ENCODE results near the gene CTNNA3.

The CTNNA3 gene

GRCh38 chr10:66782776-66783175, 913.2 kb downstream of the CTNNA3 start:
- Histone ChIP-seq H3K27me3 (ENCODE audit: control insufficient read depth in 1 of 2, insufficient read depth in 2 of 2, low read length in 2 of 2) (no peaks in the 10 kb centered on the region), H3K9me3 (ENCODE audit: control insufficient read depth in 1 of 2, low read length in 2 of 2) (no peaks in the 10 kb centered on the region), H3K9ac (ENCODE audit: low read depth in 1 of 2, low read length in 2 of 2) (no peak overlapping the region), H3K27ac (ENCODE audit: low read depth, low read length) (no peak overlapping the region), H3K36me3 (ENCODE audit: control insufficient read depth in 1 of 2, insufficient read depth in 2 of 2, low read length in 2 of 2) (no peaks in the 10 kb centered on the region), H3K4me3 (ENCODE audit: low read depth in 1 of 2, low read length in 2 of 2) (no peak overlapping the region), H3K4me1 (ENCODE audit: control insufficient read depth in 1 of 2, insufficient read depth in 2 of 2, low read length in 2 of 2) (no peaks in the 10 kb centered on the region)

- Histone ChIP-seq H3K9ac (ENCODE audit: low read depth in 1 of 2, low read length in 2 of 2) (no peak overlapping the region), H3K4me1 (ENCODE audit: control insufficient read depth in 1 of 2, insufficient read depth in 2 of 2, low read length in 2 of 2) (no peaks in the 10 kb centered on the region), H3K9me3 (ENCODE audit: control insufficient read depth in 1 of 2, low read length in 2 of 2) (no peaks in the 10 kb centered on the region), H3K36me3 (ENCODE audit: control insufficient read depth in 1 of 2, insufficient read depth in 2 of 2, low read length in 2 of 2) (no peaks in the 10 kb centered on the region), H3K27me3 (ENCODE audit: control insufficient read depth in 1 of 2, insufficient read depth in 2 of 2, low read length in 2 of 2) (no peaks in the 10 kb centered on the region), H3K4me3 (ENCODE audit: low read depth in 1 of 2, low read length in 2 of 2) (no peak overlapping the region), H3K27ac (ENCODE audit: low read depth, low read length) (no peak overlapping the region)
Measured at GRCh38 chr10:66782144-66782543, 913.9 kb downstream of the CTNNA3 start.

DNA sequence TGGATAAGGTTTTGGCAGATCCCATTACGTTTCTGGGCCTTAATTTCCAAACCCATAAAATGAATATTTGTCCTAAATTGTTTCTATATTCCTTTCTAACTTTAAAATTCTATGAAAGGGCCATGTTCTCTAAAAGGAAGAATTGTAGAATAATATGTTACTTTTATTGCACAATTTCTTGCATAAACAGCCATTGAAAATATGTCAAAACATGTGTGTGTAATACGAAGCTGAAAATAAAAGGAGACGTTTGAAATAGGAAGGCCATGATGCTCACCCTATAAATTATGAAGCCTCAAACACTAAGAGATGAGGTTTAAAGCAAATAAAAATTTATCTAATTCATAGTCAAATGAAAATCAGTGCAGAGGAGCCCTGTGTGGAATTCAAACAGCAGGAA, 915.2 kb downstream of the CTNNA3 start:
- Histone ChIP-seq H3K4me1 (ENCODE audit: control insufficient read depth in 1 of 2, insufficient read depth in 2 of 2, low read length in 2 of 2) (no peaks in the 10 kb centered on the region), H3K4me3 (ENCODE audit: low read depth in 1 of 2, low read length in 2 of 2) (no peak overlapping the region), H3K27ac (ENCODE audit: low read depth, low read length) (no peak overlapping the region)

GRCh38 chr10:66778351-66778750, 917.6 kb downstream of the CTNNA3 start:
- Histone ChIP-seq H3K9ac (ENCODE audit: low read depth in 1 of 2, low read length in 2 of 2) (no peak overlapping the region), H3K9me3 (ENCODE audit: control insufficient read depth in 1 of 2, low read length in 2 of 2) (no peaks in the 10 kb centered on the region), H3K27me3 (ENCODE audit: control insufficient read depth in 1 of 2, insufficient read depth in 2 of 2, low read length in 2 of 2) (no peaks in the 10 kb centered on the region), H3K36me3 (ENCODE audit: control insufficient read depth in 1 of 2, insufficient read depth in 2 of 2, low read length in 2 of 2) (no peaks in the 10 kb centered on the region), H3K4me3 (ENCODE audit: low read depth in 1 of 2, low read length in 2 of 2) (no peak overlapping the region), H3K27ac (ENCODE audit: low read depth, low read length) (no peak overlapping the region), H3K4me1 (ENCODE audit: control insufficient read depth in 1 of 2, insufficient read depth in 2 of 2, low read length in 2 of 2) (no peaks in the 10 kb centered on the region)

More for the DNA sequence above, 915.2 kb downstream of the CTNNA3 start:
- no peaks in the 10 kb centered on the region for H3K27me3 ChIP-seq (ENCODE audit: control insufficient read depth in 1 of 2, insufficient read depth in 2 of 2, low read length in 2 of 2)
- no peak overlapping the region for H3K9ac ChIP-seq (ENCODE audit: low read depth in 1 of 2, low read length in 2 of 2)
- H3K36me3 ChIP-seq (ENCODE audit: control insufficient read depth in 1 of 2, insufficient read depth in 2 of 2, low read length in 2 of 2), result no peaks in the 10 kb centered on the region
- no peaks in the 10 kb centered on the region for H3K9me3 ChIP-seq (ENCODE audit: control insufficient read depth in 1 of 2, low read length in 2 of 2)

DNA sequence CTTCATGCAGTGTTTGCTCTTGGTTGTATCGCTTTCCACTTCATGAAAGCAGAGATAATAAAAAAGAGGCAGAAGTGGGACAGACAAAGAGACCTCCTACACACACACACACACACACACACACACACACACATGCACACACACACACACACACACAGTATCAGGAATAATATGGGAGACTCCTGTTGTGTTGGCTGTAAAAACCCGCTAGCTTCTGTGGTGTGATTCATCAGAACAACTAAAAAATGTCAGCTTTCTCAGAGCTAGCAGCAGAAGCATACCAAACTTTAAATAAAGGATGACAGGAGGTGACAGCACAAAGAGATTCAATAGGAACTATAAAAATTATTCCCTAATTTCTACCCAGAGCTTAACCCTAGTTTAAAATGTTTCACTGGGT, 918.3 kb downstream of the CTNNA3 start:
- no peak overlapping the region for H3K9ac ChIP-seq (ENCODE audit: low read depth in 1 of 2, low read length in 2 of 2)
- H3K36me3 ChIP-seq (ENCODE audit: control insufficient read depth in 1 of 2, insufficient read depth in 2 of 2, low read length in 2 of 2), result no peaks in the 10 kb centered on the region
- no peaks in the 10 kb centered on the region for H3K27me3 ChIP-seq (ENCODE audit: control insufficient read depth in 1 of 2, insufficient read depth in 2 of 2, low read length in 2 of 2)
- no peaks in the 10 kb centered on the region for H3K9me3 ChIP-seq (ENCODE audit: control insufficient read depth in 1 of 2, low read length in 2 of 2)
- no peaks in the 10 kb centered on the region for H3K4me1 ChIP-seq (ENCODE audit: control insufficient read depth in 1 of 2, insufficient read depth in 2 of 2, low read length in 2 of 2)
- H3K27ac ChIP-seq (ENCODE audit: low read depth, low read length), result no peak overlapping the region
- no peak overlapping the region for H3K4me3 ChIP-seq (ENCODE audit: low read depth in 1 of 2, low read length in 2 of 2)

GRCh38 chr10:66773472-66773817, 922.5 kb downstream of the CTNNA3 start:
- H3K27me3 ChIP-seq (ENCODE audit: control insufficient read depth in 1 of 2, insufficient read depth in 2 of 2, low read length in 2 of 2), result no peaks in the 10 kb centered on the region
- no peaks in the 10 kb centered on the region for H3K4me1 ChIP-seq (ENCODE audit: control insufficient read depth in 1 of 2, insufficient read depth in 2 of 2, low read length in 2 of 2)
- H3K36me3 ChIP-seq (ENCODE audit: control insufficient read depth in 1 of 2, insufficient read depth in 2 of 2, low read length in 2 of 2), result no peaks in the 10 kb centered on the region
- H3K4me3 ChIP-seq (ENCODE audit: low read depth in 1 of 2, low read length in 2 of 2), result no peak overlapping the region
- H3K9me3 ChIP-seq (ENCODE audit: control insufficient read depth in 1 of 2, low read length in 2 of 2), result no peaks in the 10 kb centered on the region
- no peak overlapping the region for H3K27ac ChIP-seq (ENCODE audit: low read depth, low read length)
- no peak overlapping the region for H3K9ac ChIP-seq (ENCODE audit: low read depth in 1 of 2, low read length in 2 of 2)

GRCh38 chr10:66772548-66773471, 923.2 kb downstream of the CTNNA3 start:
- H3K4me3 ChIP-seq (ENCODE audit: low read depth in 1 of 2, low read length in 2 of 2), result no peak overlapping the region
- no peak overlapping the region for H3K27ac ChIP-seq (ENCODE audit: low read depth, low read length)
- no peaks in the 10 kb centered on the region for H3K9me3 ChIP-seq (ENCODE audit: control insufficient read depth in 1 of 2, low read length in 2 of 2)
- H3K36me3 ChIP-seq (ENCODE audit: control insufficient read depth in 1 of 2, insufficient read depth in 2 of 2, low read length in 2 of 2), result no peaks in the 10 kb centered on the region
- H3K9ac ChIP-seq (ENCODE audit: low read depth in 1 of 2, low read length in 2 of 2), result no peak overlapping the region
- H3K27me3 ChIP-seq (ENCODE audit: control insufficient read depth in 1 of 2, insufficient read depth in 2 of 2, low read length in 2 of 2), result no peaks in the 10 kb centered on the region
- H3K4me1 ChIP-seq (ENCODE audit: control insufficient read depth in 1 of 2, insufficient read depth in 2 of 2, low read length in 2 of 2), result no peaks in the 10 kb centered on the region

DNA sequence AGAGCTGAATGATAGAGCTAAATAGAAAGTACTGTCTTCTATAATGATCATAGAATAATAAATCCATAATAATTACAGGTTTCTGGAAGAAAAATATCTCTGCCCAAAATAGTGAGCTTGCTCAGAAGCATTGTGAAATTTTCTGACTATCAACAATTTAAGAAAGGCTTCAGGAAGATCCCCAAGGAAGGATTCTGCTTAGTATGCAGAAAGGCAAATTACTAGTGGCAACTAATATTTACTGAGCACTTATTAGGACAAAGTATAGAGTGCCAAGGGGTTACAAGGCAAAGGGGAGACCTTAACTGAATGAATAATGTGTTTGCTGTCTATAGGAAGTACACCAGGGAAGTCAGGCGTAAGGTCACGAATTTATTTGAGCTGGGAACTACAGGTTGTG, 928.3 kb downstream of the CTNNA3 start:
- Histone ChIP-seq H3K27ac (ENCODE audit: low read depth, low read length) (no peak overlapping the region), H3K4me1 (ENCODE audit: control insufficient read depth in 1 of 2, insufficient read depth in 2 of 2, low read length in 2 of 2) (no peaks in the 10 kb centered on the region), H3K27me3 (ENCODE audit: control insufficient read depth in 1 of 2, insufficient read depth in 2 of 2, low read length in 2 of 2) (no peaks in the 10 kb centered on the region), H3K36me3 (ENCODE audit: control insufficient read depth in 1 of 2, insufficient read depth in 2 of 2, low read length in 2 of 2) (no peaks in the 10 kb centered on the region), H3K9ac (ENCODE audit: low read depth in 1 of 2, low read length in 2 of 2) (no peak overlapping the region), H3K4me3 (ENCODE audit: low read depth in 1 of 2, low read length in 2 of 2) (no peak overlapping the region), H3K9me3 (ENCODE audit: control insufficient read depth in 1 of 2, low read length in 2 of 2) (no peaks in the 10 kb centered on the region)

DNA sequence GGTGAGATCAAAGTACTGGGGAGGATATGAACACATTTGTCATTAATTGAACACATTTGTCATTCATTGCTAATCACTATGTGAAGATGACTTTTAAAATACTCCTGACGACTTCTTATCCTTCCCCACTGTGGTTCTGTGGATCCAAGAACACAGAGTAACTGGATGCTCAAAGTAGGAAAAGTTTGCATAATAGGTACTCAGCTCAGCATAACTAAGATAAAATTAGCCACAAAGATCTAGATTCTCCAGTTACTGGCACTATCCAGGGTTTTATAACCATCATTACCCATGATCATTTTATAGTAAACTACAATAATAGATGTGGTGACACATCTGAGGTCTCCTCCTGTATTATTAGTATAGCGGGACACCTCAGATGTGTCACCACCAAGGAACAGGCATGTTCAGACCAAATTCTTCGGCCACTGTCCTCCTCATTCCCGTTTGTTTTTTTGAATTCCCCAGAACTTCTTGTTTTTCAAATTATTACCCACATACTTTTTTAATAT, 933.7 kb downstream of the CTNNA3 start:
- Histone ChIP-seq H3K9ac (ENCODE audit: low read depth in 1 of 2, low read length in 2 of 2) (no peak overlapping the region), H3K9me3 (ENCODE audit: control insufficient read depth in 1 of 2, low read length in 2 of 2) (no peaks in the 10 kb centered on the region), H3K36me3 (ENCODE audit: control insufficient read depth in 1 of 2, insufficient read depth in 2 of 2, low read length in 2 of 2) (no peaks in the 10 kb centered on the region), H3K27ac (ENCODE audit: low read depth, low read length) (no peak overlapping the region), H3K4me1 (ENCODE audit: control insufficient read depth in 1 of 2, insufficient read depth in 2 of 2, low read length in 2 of 2) (no peaks in the 10 kb centered on the region), H3K4me3 (ENCODE audit: low read depth in 1 of 2, low read length in 2 of 2) (no peak overlapping the region), H3K27me3 (ENCODE audit: control insufficient read depth in 1 of 2, insufficient read depth in 2 of 2, low read length in 2 of 2) (no peaks in the 10 kb centered on the region)

- no peak overlapping the region for H3K4me3 ChIP-seq (ENCODE audit: low read depth in 1 of 2, low read length in 2 of 2)
- H3K4me1 ChIP-seq (ENCODE audit: control insufficient read depth in 1 of 2, insufficient read depth in 2 of 2, low read length in 2 of 2), result no peaks in the 10 kb centered on the region
- no peak overlapping the region for H3K9ac ChIP-seq (ENCODE audit: low read depth in 1 of 2, low read length in 2 of 2)
- H3K9me3 ChIP-seq (ENCODE audit: control insufficient read depth in 1 of 2, low read length in 2 of 2), result no peaks in the 10 kb centered on the region
- no peaks in the 10 kb centered on the region for H3K27me3 ChIP-seq (ENCODE audit: control insufficient read depth in 1 of 2, insufficient read depth in 2 of 2, low read length in 2 of 2)
- H3K36me3 ChIP-seq (ENCODE audit: control insufficient read depth in 1 of 2, insufficient read depth in 2 of 2, low read length in 2 of 2), result no peaks in the 10 kb centered on the region
- H3K27ac ChIP-seq (ENCODE audit: low read depth, low read length), result no peak overlapping the region
Measured at GRCh38 chr10:66760941-66761340, 935.1 kb downstream of the CTNNA3 start.

Measured in duodenal mucosa (tissue), 2 donors.